A549 (cell line): ENCODE results near the gene KRT84. TPM values are rescaled to one million over a fixed set of nuclear protein-coding genes. Genes with fewer than 3 reads are reported as not detected.

Experiments used
- ATAC-seq, 2 experiments: fragments of 200-7000 bp in 1 of 2; fragments of >200 bp in 1 of 2; cut with Nextera tagmentation in 1 of 2; cut with Tn5 transposase in 1 of 2; 3 replicates each; pipeline versions ENCODE4 v1.8.0 to v1.9.1; 2018 to 2020; ENCODE audit warnings: mild to moderate bottlenecking in 1 of 2, moderate library complexity in 1 of 2
- CTCF ChIA-PET: fragments of 300-600 bp; sonication (Branson Sonifier 250); formaldehyde crosslinking; extraction: SDS; loops from one replicate; lab custom pipeline; 2021; ENCODE audit warnings: antibody characterized with exemption, inconsistent platforms; lab: Yijun Ruan, JAX
- POLR2A ChIA-PET: fragments of 350-600 bp; formaldehyde crosslinking; extraction: SDS; loops from one replicate; lab custom pipeline; 2021; ENCODE audit warnings: antibody characterized with exemption, inconsistent platforms; lab: Yijun Ruan, JAX
- DNase-seq, 2 experiments: peaks; one replicate each; pipeline versions ENCODE4 v3.0.0 to v3.0.0-alpha.2; 2011 to 2016; ENCODE audit warnings: low read depth in 1 of 2, low spot score in 1 of 2
- FAIRE-seq: peaks from 2 replicates; lab custom pipeline; 2011; peaks lifted over from hg19 to GRCh38; lab: Jason Lieb, UNC
- H3K27ac ChIP-seq, 2 experiments: fragments of >200 bp; sonication (Bioruptor Twin); formaldehyde crosslinking; 3 replicates each; pipeline ENCODE4 v1.5.1; 2016 to 2017
- H3K4me1 ChIP-seq: fragments of >200 bp; sonication (Bioruptor Twin); formaldehyde crosslinking; 3 replicates; pipeline ENCODE4 v1.6.1; 2016
- H3K4me2 ChIP-seq: fragments of >200 bp; sonication (Bioruptor Twin); formaldehyde crosslinking; 3 replicates; pipeline ENCODE4 v1.6.1; 2016
- H3K4me3 ChIP-seq: fragments of >200 bp; sonication (Bioruptor Twin); formaldehyde crosslinking; 3 replicates; pipeline ENCODE4 v1.5.1; 2016
- H3K9me3 ChIP-seq: fragments of >200 bp; sonication (Bioruptor Twin); formaldehyde crosslinking; 3 replicates; pipeline ENCODE4 v1.6.1; 2016
- CHD2 ChIP-seq: fragments of 150-350 bp; IDR thresholded peaks from 2 replicates; pipeline ENCODE4 v1.6.1; 2014; ENCODE audit warnings: low read length; ENCODE audit not compliant: partially characterized antibody
- EHF ChIP-seq: fragments of 250-450 bp; sonication (Bioruptor Pico); IDR thresholded peaks from 2 replicates; pipeline ENCODE4 v1.5.0; 2020; ENCODE audit warnings: mild to moderate bottlenecking
- EHMT2 ChIP-seq: fragments of 200-600 bp; sonication (generic); IDR thresholded peaks from 2 replicates; pipeline ENCODE4 v1.6.1; 2016; ENCODE audit warnings: antibody characterized with exemption, low read depth, mild to moderate bottlenecking, moderate library complexity
- ESRRA ChIP-seq: fragments of 150-350 bp; IDR thresholded peaks from 2 replicates; pipeline ENCODE4 v1.6.1; 2014; ENCODE audit warnings: mild to moderate bottlenecking, low read length, borderline replicate concordance
- FOSB ChIP-seq: fragments of 250-450 bp; sonication (Bioruptor Pico); IDR thresholded peaks from 2 replicates; pipeline ENCODE4 v1.5.0; 2020; ENCODE audit warnings: mild to moderate bottlenecking, moderate library complexity
- FOSL2 ChIP-seq, 2 experiments: fragments of 450-650 bp in 1 of 2; fragments of >200 bp in 1 of 2; sonication (Bioruptor Twin) in 1 of 2; formaldehyde crosslinking; IDR thresholded peaks; 2 replicates each; pipeline versions ENCODE4 v1.5.0 to v1.6.1; 2016 to 2020; ENCODE audit warnings: mild to moderate bottlenecking in 1 of 2, moderate library complexity in 1 of 2
- HMGXB4 ChIP-seq: fragments of 250-450 bp; sonication (Bioruptor Pico); IDR thresholded peaks from 2 replicates; pipeline ENCODE4 v1.5.0; 2021; ENCODE audit warnings: mild to moderate bottlenecking, moderate library complexity, borderline replicate concordance
- HOXA7 ChIP-seq: fragments of 250-450 bp; sonication (Bioruptor Pico); IDR thresholded peaks from 2 replicates; pipeline ENCODE4 v1.5.0; 2020; ENCODE audit warnings: mild to moderate bottlenecking, moderate library complexity
- HOXB13 ChIP-seq: fragments of 250-450 bp; sonication (Bioruptor Pico); IDR thresholded peaks from 2 replicates; pipeline ENCODE4 v1.5.0; 2020; ENCODE audit warnings: low read depth, mild to moderate bottlenecking, moderate library complexity
- KDM5A ChIP-seq: fragments of 200-600 bp; sonication (generic); IDR thresholded peaks from 2 replicates; pipeline ENCODE4 v1.6.1; 2016; ENCODE audit warnings: antibody characterized with exemption, mild to moderate bottlenecking
- MAFK ChIP-seq: fragments of 450-650 bp; IDR thresholded peaks from 2 replicates; pipeline ENCODE4 v1.6.1; 2014; ENCODE audit not compliant: partially characterized antibody
- MYC ChIP-seq: IDR thresholded peaks from 2 replicates; pipeline ENCODE4 v1.6.1; 2012; ENCODE audit warnings: mild to moderate bottlenecking, inconsistent platforms, low read length, improper control_type of control experiment, borderline replicate concordance
- NPAS2 ChIP-seq: fragments of 250-450 bp; sonication (Bioruptor Pico); IDR thresholded peaks from 2 replicates; pipeline ENCODE4 v1.8.0; 2022; ENCODE audit warnings: mild to moderate bottlenecking, moderate library complexity, borderline replicate concordance
- POLR2A ChIP-seq: IDR thresholded peaks from 2 replicates; pipeline ENCODE4 v1.6.1; 2012; ENCODE audit warnings: mild to moderate bottlenecking, low read length
- RARB ChIP-seq: fragments of 250-450 bp; sonication (Bioruptor Pico); IDR thresholded peaks from 2 replicates; pipeline ENCODE4 v1.8.0; 2021; ENCODE audit warnings: mild to moderate bottlenecking, moderate library complexity
- RCOR1 ChIP-seq: fragments of 150-350 bp; IDR thresholded peaks from 2 replicates; pipeline ENCODE4 v1.6.1; 2014; ENCODE audit warnings: antibody characterized with exemption, low read length, low read depth
- RFX5 ChIP-seq: fragments of 450-650 bp; IDR thresholded peaks from 2 replicates; pipeline ENCODE4 v1.7.1; 2014; ENCODE audit warnings: antibody characterized with exemption, mild to moderate bottlenecking, moderate library complexity
- TFCP2L1 ChIP-seq: fragments of 250-450 bp; sonication (Bioruptor Pico); IDR thresholded peaks from 2 replicates; pipeline ENCODE4 v1.5.0; 2021; ENCODE audit warnings: mild to moderate bottlenecking
- ZFP36 ChIP-seq: fragments of 450-650 bp; IDR thresholded peaks from 2 replicates; pipeline ENCODE4 v1.6.1; 2014; ENCODE audit warnings: borderline replicate concordance; ENCODE audit not compliant: partially characterized antibody
- ZNF302 ChIP-seq: fragments of 250-450 bp; sonication (Bioruptor Pico); IDR thresholded peaks from 2 replicates; pipeline ENCODE4 v1.9.0; 2021; ENCODE audit warnings: inconsistent platforms, mild to moderate bottlenecking, moderate library complexity
- ZSCAN20 ChIP-seq: fragments of 250-450 bp; sonication (Bioruptor Pico); IDR thresholded peaks from 2 replicates; pipeline ENCODE4 v1.8.0; 2022; ENCODE audit warnings: mild to moderate bottlenecking, moderate library complexity
- WGBS: methylation state at CpG from one replicate; pipeline ENCODE4 v1.1.6; 2017; ENCODE audit errors: missing lambda C conversion rate; 5-methylcytosine and 5-hydroxymethylcytosine counted together
- polyA plus RNA-seq, 4 experiments: library from polyadenylated mRNA; depleted of rRNA in 3 of 4; stranded (reverse); fragments of >200 nt; fragmentation: RNase III in 1 of 4; extraction: RNeasy Plus Mini Kit Qiagen cat#74134 plus additional on column Dnase treatment in 1 of 4; gene quantifications; 2 replicates in 3 of 4; 3 replicates in 1 of 4; pipeline ENCODE4 v1.2.3, GENCODE V29; 2011 to 2017

Gene KRT84
- polyA plus RNA-seq, 2 of the 4 experiments (the other 2 are of a cell fraction): not detected

- TF ChIP-seq RFX5: no peak
- TF ChIP-seq MYC: no peak
- no peak for TF ChIP-seq NPAS2 (CRISPR knock-in tag)
- TF ChIP-seq, all 56 proteins: peak for 0
These were observed 16.2 kb downstream of the KRT84 start (continued) for GRCh38 chr12:52369211-52369610.

GRCh38 chr12:52368508-52368907 is 16.9 kb downstream of the KRT84 start:
- H3K9me3 ChIP-seq: peaks cover under 1% of the 10 kb centered on the region; the same call in 1 of the 3 replicates
- H3K4me2 ChIP-seq: no peak overlapping the region
- TF ChIP-seq MAFK (no peak), ZFP36 (peak; percentile 68)
- TF ChIP-seq, all 56 proteins: peak for 1
- no peak for ATAC-seq
- POLR2A ChIA-PET: no interaction called here
- peaks cover 10% of the 10 kb centered on the region; the same call in 1 of the 3 replicates for H3K4me1 ChIP-seq
- H3K4me3 ChIP-seq: no peak overlapping the region
- no peak for FAIRE-seq
- DNase-seq: peak in 1 of 2 experiments; percentile 41
- WGBS: 66% methylated on average over 3 of the region's 3 CpGs
- H3K27ac ChIP-seq: peak overlapping the region; percentile 42 to 67; a peak in 5 of 6 replicates
- CTCF ChIA-PET: interaction anchor here (0.5 to 46.1 kb wide), 13 partner anchors 9 to 505 kb away, joined by 3 to 1221 read pairs (median 5); no protein-coding TSS in a partner anchor

- ChIA-PET CTCF (interaction anchor here (0.9 to 46.1 kb wide), 7 partner anchors 23 to 506 kb away, joined by 3 to 1221 read pairs (median 5); no protein-coding TSS in a partner anchor), POLR2A (no interaction called here)
- Histone ChIP-seq H3K27ac (peak overlapping the region in 1 of 2 experiments; percentile 67; a peak in 2 of 6 replicates), H3K4me2 (no peak overlapping the region), H3K4me3 (no peak overlapping the region), H3K9me3 (no peaks in the 10 kb centered on the region), H3K4me1 (peaks cover 10% of the 10 kb centered on the region; the same call in 1 of the 3 replicates)
- 89% methylated on average over 6 of the region's 6 CpGs for WGBS
- no peak for FAIRE-seq
- ATAC-seq: no peak
- DNase-seq: no peak
- TF ChIP-seq HOXA7 (CRISPR knock-in tag): no peak
- no peak for TF ChIP-seq ESRRA
- TF ChIP-seq POLR2A: no peak
- TF ChIP-seq FOSB (CRISPR knock-in tag): no peak
- TF ChIP-seq ZNF302 (CRISPR knock-in tag): no peak
- TF ChIP-seq HMGXB4 (CRISPR knock-in tag): no peak
- TF ChIP-seq HOXB13 (CRISPR knock-in tag): no peak
- no peak for TF ChIP-seq RCOR1
- TF ChIP-seq CHD2: no peak
- TF ChIP-seq EHMT2: no peak
- TF ChIP-seq MAFK: no peak
- no peak for TF ChIP-seq RFX5
- no peak for TF ChIP-seq FOSL2 (IDR thresholded peaks at IDR 0.05)
- TF ChIP-seq FOSL2 (CRISPR knock-in tag; IDR thresholded peaks at IDR 0.05): no peak
- no peak for TF ChIP-seq EHF (CRISPR knock-in tag)
- TF ChIP-seq ZSCAN20 (CRISPR knock-in tag): no peak
- TF ChIP-seq RARB: no peak
- TF ChIP-seq TFCP2L1 (CRISPR knock-in tag): no peak
- no peak for TF ChIP-seq KDM5A
These were observed 17.6 kb downstream of the KRT84 start for GRCh38 chr12:52367876-52368275.
